HEK293 (cell line): ENCODE measurements around the gene DIS3L2.

ENCODE experiments used
- CTCF ChIA-PET: fragments of 350-600 bp; formaldehyde crosslinking; extraction: SDS; loops from one replicate; lab custom pipeline; 2021; ENCODE audit warnings: antibody characterized with exemption; lab: Yijun Ruan, JAX
- POLR2A ChIA-PET: fragments of 300-600 bp; formaldehyde crosslinking; extraction: SDS; loops from one replicate; lab custom pipeline; 2020; ENCODE audit warnings: antibody characterized with exemption, inconsistent platforms; lab: Yijun Ruan, JAX
- H3K27ac ChIP-seq: fragments of 200-500 bp; sonication (Bioruptor generic); 2 replicates; pipeline ENCODE4 v1.5.1; 2014; ENCODE audit warnings: low read depth, low read length, control low read depth, inconsistent platforms; ENCODE audit errors: extremely low read depth
- H3K36me3 ChIP-seq, 2 experiments: fragments of 200-500 bp in 1 of 2; sonication (Bioruptor generic) in 1 of 2; 1 replicate in 1 of 2; 2 replicates in 1 of 2; pipeline ENCODE4 v1.5.1; 2014 to 2017; ENCODE audit warnings: inconsistent platforms in 2 of 2, low read length in 2 of 2; ENCODE audit not compliant: control insufficient read depth in 2 of 2, insufficient read depth in 1 of 2
- H3K4me1 ChIP-seq: fragments of 200-500 bp; sonication (Bioruptor generic); 2 replicates; pipeline ENCODE4 v1.5.1; 2014; ENCODE audit warnings: mild to moderate bottlenecking, low read length, inconsistent platforms; ENCODE audit not compliant: control insufficient read depth, insufficient read depth
- H3K4me3 ChIP-seq: 2 replicates; pipeline ENCODE4 v1.5.1; 2011; ENCODE audit warnings: low read depth, mild to moderate bottlenecking, control low read depth, low read length, moderate library complexity
- H3K9me3 ChIP-seq: fragments of 200-500 bp; sonication (Bioruptor generic); 2 replicates; pipeline ENCODE4 v1.5.1; 2014; ENCODE audit warnings: low read depth, low read length, inconsistent platforms; ENCODE audit not compliant: control insufficient read depth, insufficient read depth
- BCL6B ChIP-seq: fragments of 450-650 bp; formaldehyde crosslinking; IDR thresholded peaks from 2 replicates; pipeline ENCODE4 v1.5.1; 2017; ENCODE audit warnings: missing biosample characterization, missing genetic modification characterization
- OSR2 ChIP-seq: fragments of 450-650 bp; formaldehyde crosslinking; IDR thresholded peaks from 2 replicates; pipeline ENCODE4 v1.5.1; 2016; ENCODE audit warnings: missing biosample characterization, missing genetic modification characterization
- ZBTB8A ChIP-seq: fragments of 450-650 bp; formaldehyde crosslinking; IDR thresholded peaks from 2 replicates; pipeline ENCODE4 v1.5.1; 2016; ENCODE audit warnings: missing biosample characterization, missing genetic modification characterization
- ZIC2 ChIP-seq: fragments of 450-650 bp; formaldehyde crosslinking; IDR thresholded peaks from 2 replicates; pipeline ENCODE4 v1.5.1; 2016; ENCODE audit warnings: missing biosample characterization, missing genetic modification characterization
- ZNF18 ChIP-seq: fragments of 450-650 bp; formaldehyde crosslinking; IDR thresholded peaks from 2 replicates; pipeline ENCODE4 v1.5.1; 2016; ENCODE audit warnings: missing biosample characterization, missing genetic modification characterization
- ZNF2 ChIP-seq: fragments of 450-650 bp; formaldehyde crosslinking; IDR thresholded peaks from 2 replicates; pipeline ENCODE4 v1.5.1; 2016; ENCODE audit warnings: missing biosample characterization, missing genetic modification characterization
- ZNF24 ChIP-seq: fragments of 450-650 bp; formaldehyde crosslinking; IDR thresholded peaks from 2 replicates; pipeline ENCODE4 v1.5.1; 2016; ENCODE audit warnings: missing biosample characterization, missing genetic modification characterization
- ZNF248 ChIP-seq: fragments of 450-650 bp; formaldehyde crosslinking; IDR thresholded peaks from 2 replicates; pipeline ENCODE4 v1.5.1; 2017; ENCODE audit warnings: missing biosample characterization, missing genetic modification characterization
- ZNF335 ChIP-seq: fragments of 450-650 bp; formaldehyde crosslinking; conservative IDR thresholded peaks from 2 replicates; pipeline ENCODE4 v1.5.1; 2016; ENCODE audit warnings: missing biosample characterization, missing genetic modification characterization
- ZNF362 ChIP-seq: fragments of 450-650 bp; formaldehyde crosslinking; IDR thresholded peaks from 2 replicates; pipeline ENCODE4 v1.5.1; 2016; ENCODE audit warnings: missing biosample characterization, missing genetic modification characterization
- ZNF366 ChIP-seq: fragments of 450-650 bp; formaldehyde crosslinking; conservative IDR thresholded peaks from 2 replicates; pipeline ENCODE4 v1.5.1; 2016; ENCODE audit warnings: missing biosample characterization, missing genetic modification characterization
- ZNF37A ChIP-seq: fragments of 450-650 bp; IDR thresholded peaks from 2 replicates; pipeline ENCODE4 v1.5.1; 2018; ENCODE audit warnings: missing biosample characterization, missing genetic modification characterization
- ZNF513 ChIP-seq: fragments of 450-650 bp; IDR thresholded peaks from 2 replicates; pipeline ENCODE4 v1.5.1; 2018; ENCODE audit warnings: missing biosample characterization, missing genetic modification characterization
- ZNF529 ChIP-seq: fragments of 450-650 bp; formaldehyde crosslinking; IDR thresholded peaks from 2 replicates; pipeline ENCODE4 v1.5.1; 2017; ENCODE audit warnings: missing genetic modification characterization, missing biosample characterization; ENCODE audit not compliant: insufficient replicate concordance
- ZNF600 ChIP-seq: fragments of 450-650 bp; formaldehyde crosslinking; IDR thresholded peaks from 2 replicates; pipeline ENCODE4 v1.5.1; 2016; ENCODE audit warnings: missing biosample characterization, missing genetic modification characterization
- ZNF658 ChIP-seq: fragments of 450-650 bp; formaldehyde crosslinking; IDR thresholded peaks from 2 replicates; pipeline ENCODE4; 2016; ENCODE audit warnings: missing biosample characterization, missing genetic modification characterization
- ZNF707 ChIP-seq: fragments of 450-650 bp; formaldehyde crosslinking; IDR thresholded peaks from 2 replicates; pipeline ENCODE4 v1.5.1; 2016; ENCODE audit warnings: missing biosample characterization, missing genetic modification characterization
- ZNF792 ChIP-seq: fragments of 450-650 bp; formaldehyde crosslinking; IDR thresholded peaks from 2 replicates; pipeline ENCODE4 v1.5.1; 2016; ENCODE audit warnings: missing biosample characterization, missing genetic modification characterization
- TF ChIP-seq, protein P1 (sequence below): fragments of 450-650 bp; formaldehyde crosslinking; IDR thresholded peaks from 2 replicates; pipeline ENCODE4 v1.5.1; 2016; ENCODE audit warnings: missing biosample characterization, missing genetic modification characterization
- TF ChIP-seq, protein P2 (sequence below): fragments of 450-650 bp; formaldehyde crosslinking; IDR thresholded peaks from 2 replicates; pipeline ENCODE4 v1.5.0; 2017; ENCODE audit warnings: missing biosample characterization, missing genetic modification characterization, borderline replicate concordance

Gene DIS3L2

GRCh38 chr2:232372231-232373208 lies 411.0 kb downstream of the DIS3L2 start (continued):
- TF ChIP-seq ZNF513 (no peak), ZNF362 (no peak), ZNF2 (tag by site-specific recombination) (no peak), BCL6B (tag by site-specific recombination) (no peak)
- TF ChIP-seq, protein P1, sequence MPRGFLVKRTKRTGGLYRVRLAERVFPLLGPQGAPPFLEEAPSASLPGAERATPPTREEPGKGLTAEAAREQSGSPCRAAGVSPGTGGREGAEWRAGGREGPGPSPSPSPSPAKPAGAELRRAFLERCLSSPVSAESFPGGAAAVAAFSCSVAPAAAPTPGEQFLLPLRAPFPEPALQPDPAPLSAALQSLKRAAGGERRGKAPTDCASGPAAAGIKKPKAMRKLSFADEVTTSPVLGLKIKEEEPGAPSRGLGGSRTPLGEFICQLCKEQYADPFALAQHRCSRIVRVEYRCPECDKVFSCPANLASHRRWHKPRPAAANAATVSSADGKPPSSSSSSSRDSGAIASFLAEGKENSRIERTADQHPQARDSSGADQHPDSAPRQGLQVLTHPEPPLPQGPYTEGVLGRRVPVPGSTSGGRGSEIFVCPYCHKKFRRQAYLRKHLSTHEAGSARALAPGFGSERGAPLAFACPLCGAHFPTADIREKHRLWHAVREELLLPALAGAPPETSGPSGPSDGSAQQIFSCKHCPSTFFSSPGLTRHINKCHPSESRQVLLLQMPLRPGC (tag by site-specific recombination): no peak

GRCh38 chr2:232374356-232374755 lies 412.8 kb downstream of the DIS3L2 start:
- H3K4me3 ChIP-seq: no peak overlapping the region
- no peak for TF ChIP-seq ZNF37A (tag by site-specific recombination)
- TF ChIP-seq ZNF24: no peak
- TF ChIP-seq ZNF658: no peak
- ChIA-PET POLR2A (no interaction called here), CTCF (interaction anchor here (0.7 to 2.3 kb wide), 4 partner anchors 9 to 141 kb away, joined by 3 to 6 read pairs (median 3); no protein-coding TSS in a partner anchor)
- H3K4me1 ChIP-seq: no peaks in the 10 kb centered on the region
- no peaks in the 10 kb centered on the region for H3K9me3 ChIP-seq
- H3K27ac ChIP-seq: no peak overlapping the region
- H3K36me3 ChIP-seq: no peaks in the 10 kb centered on the region

DNA sequence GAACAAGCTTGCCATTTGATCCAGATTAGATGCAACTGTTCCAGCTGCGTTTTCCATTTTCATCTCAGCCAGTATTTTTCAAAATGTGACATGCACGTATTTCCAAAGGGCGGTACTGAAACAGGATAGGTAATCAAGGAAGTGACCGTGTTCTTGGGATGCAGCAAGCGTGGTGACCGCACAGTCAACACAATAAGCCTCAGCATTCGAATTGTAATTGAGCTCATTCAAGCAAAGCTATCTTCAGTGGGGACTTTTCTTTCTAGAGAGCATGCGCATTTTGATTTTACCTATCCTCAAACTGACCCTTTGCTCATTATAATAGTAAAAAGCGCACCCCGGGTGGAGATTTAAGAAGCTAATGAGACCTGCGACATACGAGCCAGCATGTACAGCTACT lies 413.7 kb downstream of the DIS3L2 start:
- Histone ChIP-seq H3K27ac (no peak overlapping the region), H3K4me3 (no peak overlapping the region), H3K36me3 (no peaks in the 10 kb centered on the region), H3K9me3 (no peaks in the 10 kb centered on the region), H3K4me1 (no peaks in the 10 kb centered on the region)
- TF ChIP-seq, protein P2, sequence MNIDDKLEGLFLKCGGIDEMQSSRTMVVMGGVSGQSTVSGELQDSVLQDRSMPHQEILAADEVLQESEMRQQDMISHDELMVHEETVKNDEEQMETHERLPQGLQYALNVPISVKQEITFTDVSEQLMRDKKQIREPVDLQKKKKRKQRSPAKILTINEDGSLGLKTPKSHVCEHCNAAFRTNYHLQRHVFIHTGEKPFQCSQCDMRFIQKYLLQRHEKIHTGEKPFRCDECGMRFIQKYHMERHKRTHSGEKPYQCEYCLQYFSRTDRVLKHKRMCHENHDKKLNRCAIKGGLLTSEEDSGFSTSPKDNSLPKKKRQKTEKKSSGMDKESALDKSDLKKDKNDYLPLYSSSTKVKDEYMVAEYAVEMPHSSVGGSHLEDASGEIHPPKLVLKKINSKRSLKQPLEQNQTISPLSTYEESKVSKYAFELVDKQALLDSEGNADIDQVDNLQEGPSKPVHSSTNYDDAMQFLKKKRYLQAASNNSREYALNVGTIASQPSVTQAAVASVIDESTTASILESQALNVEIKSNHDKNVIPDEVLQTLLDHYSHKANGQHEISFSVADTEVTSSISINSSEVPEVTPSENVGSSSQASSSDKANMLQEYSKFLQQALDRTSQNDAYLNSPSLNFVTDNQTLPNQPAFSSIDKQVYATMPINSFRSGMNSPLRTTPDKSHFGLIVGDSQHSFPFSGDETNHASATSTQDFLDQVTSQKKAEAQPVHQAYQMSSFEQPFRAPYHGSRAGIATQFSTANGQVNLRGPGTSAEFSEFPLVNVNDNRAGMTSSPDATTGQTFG: no peak
- no peak for TF ChIP-seq ZNF600 (tag by site-specific recombination)
- no peak for TF ChIP-seq ZNF707 (tag by site-specific recombination)
- no peak for TF ChIP-seq ZNF18 (tag by site-specific recombination)
- TF ChIP-seq ZNF335 (tag by site-specific recombination): no peak
- no peak for TF ChIP-seq ZIC2 (tag by site-specific recombination)
- TF ChIP-seq ZNF366: no peak
- TF ChIP-seq ZNF248 (tag by site-specific recombination): no peak
- no peak for TF ChIP-seq ZNF529 (tag by site-specific recombination)
- no peak for TF ChIP-seq OSR2 (tag by site-specific recombination)
- no peak for TF ChIP-seq ZBTB8A (tag by site-specific recombination)
- no peak for TF ChIP-seq ZNF792
- POLR2A ChIA-PET: no interaction called here
- CTCF ChIA-PET: interaction anchor here (0.6 to 2.3 kb wide), 5 partner anchors 9 to 477 kb away, joined by 3 to 6 read pairs (median 3); no protein-coding TSS in a partner anchor
